ENCODE measurements around the gene SLC37A1.

GRCh38 chr21:42499444-42500112 is 14.1 kb upstream of the SLC37A1 start:
- TF ChIP-seq ZNF280D (tag by site-specific recombination; IDR thresholded peaks at IDR 0.05), result no peak
- no peak for TF ChIP-seq ZNF2 (tag by site-specific recombination; IDR thresholded peaks at IDR 0.05)
- no peak for TF ChIP-seq CTCF (tag by site-specific recombination; IDR thresholded peaks at IDR 0.05)
- no peak for TF ChIP-seq ZBTB7A (tag by site-specific recombination; IDR thresholded peaks at IDR 0.05; ENCODE audit: low read depth)
- no peak for TF ChIP-seq HOXD13 (CRISPR knock-in tag; IDR thresholded peaks at IDR 0.05; ENCODE audit: borderline replicate concordance)
- TF ChIP-seq YY1 (tag by site-specific recombination; IDR thresholded peaks at IDR 0.05), result no peak
